ENCODE data around the gene HNRNPCL4. TPM values are rescaled to one million over a fixed set of nuclear protein-coding genes. Genes with fewer than 3 reads are reported as not detected.

The HNRNPCL4 gene
- total RNA-seq = not detected

GRCh38 chr1:13165531-13165930, at the start of gene HNRNPCL4:
TSS of gene HNRNPCL4 (minus strand) at chr1:13165631. CDS start at chr1:13165467, 164 bp downstream.

DNA sequence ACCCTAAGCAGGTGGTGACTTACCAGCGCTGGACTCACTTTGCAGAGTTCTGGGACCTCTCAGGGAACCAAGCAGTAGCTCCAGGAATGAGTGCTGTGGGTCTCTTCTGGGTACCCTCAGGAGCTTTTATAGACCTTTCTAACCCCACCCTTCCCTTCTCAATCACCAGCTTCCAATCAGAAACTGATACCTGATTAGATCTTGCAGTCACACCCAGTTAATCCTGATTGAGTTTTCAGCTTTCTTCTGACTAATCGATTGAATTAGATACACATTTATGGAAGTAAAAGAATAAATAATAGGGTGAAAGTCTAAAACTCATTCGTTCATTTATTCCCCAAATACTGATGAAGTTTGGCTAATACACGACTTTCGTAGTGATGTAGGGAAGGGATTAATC, 35.9 kb upstream of the HNRNPCL4 start, which contains the start of gene PRAMEF13:
Gene PRAMEF13 (minus strand): TSS at position 101 of the 400 bp plus-strand sequence. CDS start 1,820 bp downstream, outside the sequence.

GRCh38 chr1:13171548-13171947, 6.1 kb upstream of the HNRNPCL4 start, which contains the start of gene PRAMEF9:
TSS of gene PRAMEF9 (plus strand) at chr1:13171848. CDS start at chr1:13175281, 3,433 bp downstream.

DNA sequence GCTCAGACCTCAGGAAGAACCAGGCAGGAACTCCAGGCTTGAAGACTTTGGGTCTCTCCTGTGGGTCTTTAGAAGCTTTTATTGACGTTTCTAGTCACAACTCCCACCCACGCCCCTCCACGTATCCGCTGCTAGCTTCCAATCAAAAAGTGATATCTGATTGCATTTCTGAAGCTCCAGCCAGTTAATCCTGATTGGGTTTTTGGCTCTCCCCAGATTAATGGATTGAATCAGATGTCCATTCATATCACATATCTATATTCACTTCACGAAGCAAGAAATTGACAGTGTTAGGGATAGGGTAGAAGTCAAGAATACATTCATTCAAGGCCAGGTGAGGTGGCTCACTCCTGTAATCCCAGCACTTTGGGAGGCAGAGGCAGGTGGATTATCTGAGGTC, 9.5 kb downstream of the HNRNPCL4 start, which contains the start of gene PRAMEF26:
Gene PRAMEF26 (minus strand): TSS at position 101 of the 400 bp plus-strand sequence. CDS start 2,914 bp downstream, outside the sequence.

DNA sequence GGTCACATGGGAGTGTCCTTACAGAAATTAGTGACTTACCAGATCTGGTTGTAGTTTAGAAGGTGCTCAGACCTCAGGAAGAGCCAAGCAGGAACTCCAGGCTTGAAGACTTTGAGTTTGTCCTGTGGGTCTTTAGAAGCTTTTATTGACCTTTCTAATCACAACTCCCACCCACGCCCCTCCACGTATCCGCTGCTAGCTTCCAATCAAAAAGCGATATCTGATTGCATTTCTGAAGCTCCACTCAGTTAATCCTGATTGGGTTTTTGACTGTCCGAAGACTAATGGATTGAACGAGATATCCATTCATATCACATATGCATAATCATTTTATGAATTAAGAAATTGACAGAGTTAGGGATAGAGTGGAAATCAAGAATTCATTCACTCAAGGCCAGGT, 48.7 kb downstream of the HNRNPCL4 start, which contains the start of gene HNRNPCL2:
Gene HNRNPCL2 (minus strand): TSS at position 101 of the 400 bp plus-strand sequence. CDS start 454 bp downstream, outside the sequence.

Other genes with a start within 250 kb of the HNRNPCL4 start
- not detected for gene PRAMEF7, start 249.0 kb downstream of the HNRNPCL4 start, total RNA-seq
- gene PRAMEF6, start 218.1 kb downstream of the HNRNPCL4 start, total RNA-seq = not detected
- gene PRAMEF27, start 109.1 kb downstream of the HNRNPCL4 start, total RNA-seq = not detected
- gene HNRNPCL3, start 104.9 kb downstream of the HNRNPCL4 start, total RNA-seq = not detected
- gene PRAMEF25, start 94.9 kb downstream of the HNRNPCL4 start, total RNA-seq = not detected
- not detected for gene HNRNPCL2, start 48.8 kb downstream of the HNRNPCL4 start, total RNA-seq
- not detected for gene PRAMEF26, start 9.6 kb downstream of the HNRNPCL4 start, total RNA-seq
- gene PRAMEF9, start 6.2 kb upstream of the HNRNPCL4 start, total RNA-seq = not detected
- not detected for gene PRAMEF13, start 35.8 kb upstream of the HNRNPCL4 start, total RNA-seq
- not detected for gene PRAMEF18, start 60.5 kb upstream of the HNRNPCL4 start, total RNA-seq
- gene PRAMEF5, start 88.6 kb upstream of the HNRNPCL4 start, total RNA-seq = not detected
- not detected for gene PRAMEF8, start 119.5 kb upstream of the HNRNPCL4 start, total RNA-seq
- gene PRAMEF33, start 137.9 kb upstream of the HNRNPCL4 start, total RNA-seq = not detected
- gene PRAMEF15, start 149.9 kb upstream of the HNRNPCL4 start, total RNA-seq = not detected
- not detected for gene PRAMEF14, start 181.5 kb upstream of the HNRNPCL4 start, total RNA-seq
- gene PRAMEF19, start 206.3 kb upstream of the HNRNPCL4 start, total RNA-seq = not detected
- not detected for gene PRAMEF17, start 224.0 kb upstream of the HNRNPCL4 start, total RNA-seq
- gene PRAMEF20, start 244.8 kb upstream of the HNRNPCL4 start, total RNA-seq = not detected